GM21360 (cell line): Measurements from ENCODE around the gene NKX2-8.

ENCODE experiments used
- ATAC-seq: cut with Tn5 transposase; IDR thresholded peaks from one replicate; pipeline ENCODE4 v1.9.1; 2021; ENCODE audit warnings: mild to moderate bottlenecking, moderate library complexity; ENCODE audit not compliant: unreplicated experiment

The NKX2-8 gene

DNA sequence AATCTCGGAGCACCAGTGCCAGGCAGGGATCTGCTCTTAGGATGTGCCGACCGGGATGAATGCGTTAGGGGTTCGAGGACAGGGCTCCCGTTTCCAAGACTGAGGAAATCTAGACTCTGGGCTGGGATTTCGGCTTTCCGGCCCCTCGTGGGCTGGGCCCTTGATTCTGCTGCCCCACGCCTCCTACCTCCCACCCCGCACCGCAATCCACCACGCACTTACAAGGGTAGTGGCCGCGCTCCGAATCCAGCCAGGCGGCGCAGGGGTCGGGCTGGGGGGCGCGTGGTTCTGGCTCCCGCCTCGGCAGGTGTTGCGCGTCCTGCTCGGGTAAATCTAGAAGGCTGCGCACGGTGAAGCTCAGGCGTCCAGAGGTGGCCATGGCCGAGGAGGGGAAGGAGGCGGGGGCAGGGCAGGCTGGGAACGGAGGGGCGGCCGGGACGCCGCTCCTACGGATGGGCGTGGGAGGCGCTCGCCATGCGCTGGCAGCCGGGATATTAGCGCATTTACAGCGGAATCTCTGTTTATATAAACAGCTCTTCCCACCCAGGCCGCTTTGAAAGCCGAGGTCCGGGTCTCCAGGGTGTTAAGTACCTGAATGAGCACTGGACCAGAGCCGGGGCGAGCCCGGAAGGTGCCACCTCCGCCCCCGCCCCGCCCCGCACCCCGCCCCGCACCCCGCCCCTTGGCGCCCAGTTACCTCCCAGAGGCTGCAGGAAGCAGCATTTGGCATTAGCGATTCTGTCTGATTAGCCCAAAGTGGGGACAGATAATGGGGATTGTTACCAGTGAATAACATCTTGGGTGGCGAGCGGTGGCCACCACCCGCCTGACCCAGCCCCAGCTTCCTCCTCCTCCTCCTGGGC lies at the start of gene NKX2-8:
NKX2-8 (minus strand) TSS at position 604 of the 863 bp plus-strand sequence; CDS start at position 379, 225 bp downstream.
- no peak for ATAC-seq

DNA sequence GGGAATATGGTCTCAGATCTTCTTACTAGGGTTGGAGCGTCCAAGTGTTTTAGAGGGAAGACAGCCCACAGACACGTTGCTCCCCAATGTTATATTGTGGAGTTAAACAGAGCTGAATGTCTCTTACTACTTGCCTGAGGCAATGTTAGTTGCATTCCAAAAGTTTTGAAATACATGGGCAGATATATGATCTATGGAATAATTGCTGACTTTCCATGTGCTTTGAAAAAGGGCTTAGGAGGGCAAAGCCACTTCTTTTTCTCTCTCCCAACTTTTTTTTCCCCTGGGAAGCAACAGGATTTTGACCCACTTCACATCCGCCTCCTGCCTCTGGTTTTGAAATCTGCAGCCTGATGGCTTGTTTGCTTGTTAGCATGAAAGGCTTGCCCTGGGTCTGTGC lies 45.6 kb upstream of the NKX2-8 start:
- ATAC-seq: no peak

DNA sequence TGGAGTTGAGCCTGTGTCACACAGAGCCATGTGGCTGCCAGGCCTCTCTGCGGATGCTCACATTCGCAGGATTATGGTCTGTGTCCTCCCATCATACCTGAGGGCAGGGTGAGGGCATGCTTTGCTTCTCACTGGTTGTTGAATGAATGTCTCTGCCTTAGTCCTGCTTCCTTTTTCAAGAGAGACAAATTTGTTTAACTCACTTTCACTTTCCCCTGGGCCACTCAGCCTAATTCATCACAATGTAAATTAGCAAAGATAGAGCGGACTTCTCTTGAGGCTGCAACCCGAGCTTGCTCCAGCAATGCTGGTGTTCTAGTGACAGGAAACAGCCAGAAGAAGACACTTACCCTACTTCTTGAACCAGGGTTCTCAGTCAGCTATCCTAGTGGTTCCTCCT lies 43.7 kb upstream of the NKX2-8 start:
- ATAC-seq: peak; percentile 76

DNA sequence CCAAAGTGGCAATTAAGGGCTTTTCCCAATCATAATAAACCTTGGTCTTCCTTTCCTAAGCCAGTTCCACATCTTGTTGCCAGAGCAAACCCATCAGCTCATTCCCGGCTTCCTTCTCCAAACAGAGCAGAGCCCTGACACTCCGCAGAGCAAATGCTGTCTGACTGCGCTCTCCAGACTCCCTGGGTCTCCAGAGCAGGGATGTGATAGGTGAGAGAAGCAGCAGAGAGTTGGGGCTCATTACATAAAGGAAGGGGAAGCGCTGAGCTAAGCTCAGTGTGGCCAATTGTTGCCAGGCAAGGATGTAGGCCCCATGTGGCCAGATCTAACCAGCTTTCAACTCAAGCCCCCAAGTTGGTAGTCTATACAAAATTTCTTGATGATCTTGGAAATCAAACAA lies 43.0 kb upstream of the NKX2-8 start:
- ATAC-seq: no peak

DNA sequence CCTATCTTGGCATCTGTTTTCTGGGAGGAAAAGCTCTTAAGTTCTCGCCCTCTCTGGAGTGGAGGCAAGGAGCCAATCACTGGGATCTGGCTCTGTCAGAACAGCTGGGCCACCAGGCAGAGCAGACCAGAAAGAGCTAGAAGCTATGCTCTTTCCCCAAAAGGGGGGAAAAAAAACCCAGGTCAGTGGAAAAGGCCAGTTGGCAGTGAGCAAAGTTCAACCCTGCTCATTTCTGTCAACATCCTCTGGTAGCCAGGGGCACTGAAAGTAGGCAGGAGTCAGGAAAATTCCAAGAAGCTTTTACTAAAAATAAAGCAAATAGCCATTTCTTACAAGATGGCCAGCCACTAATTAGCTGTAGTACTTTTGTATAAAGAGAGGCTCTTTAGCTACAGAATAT lies 42.6 kb upstream of the NKX2-8 start:
- ATAC-seq: no peak

DNA sequence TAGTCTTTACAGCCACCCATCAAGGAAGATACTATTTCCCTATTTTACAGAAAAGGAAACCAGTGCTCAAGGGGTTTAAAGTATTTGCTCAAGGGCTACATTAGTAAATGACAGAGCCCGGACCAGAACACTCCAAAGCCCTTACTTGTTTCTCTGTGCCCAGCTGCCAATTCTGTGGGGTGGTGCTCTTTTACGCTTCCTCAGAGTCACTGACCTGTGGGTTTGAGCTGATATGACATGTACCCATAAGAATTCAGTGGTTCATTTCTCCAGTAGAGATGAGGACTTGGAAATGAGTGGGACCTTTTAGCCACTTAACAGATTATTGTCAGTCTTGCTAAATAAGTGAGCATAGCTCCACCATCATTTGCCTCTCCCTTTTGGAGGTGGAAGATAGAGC lies 37.4 kb upstream of the NKX2-8 start:
- ATAC-seq: no peak

DNA sequence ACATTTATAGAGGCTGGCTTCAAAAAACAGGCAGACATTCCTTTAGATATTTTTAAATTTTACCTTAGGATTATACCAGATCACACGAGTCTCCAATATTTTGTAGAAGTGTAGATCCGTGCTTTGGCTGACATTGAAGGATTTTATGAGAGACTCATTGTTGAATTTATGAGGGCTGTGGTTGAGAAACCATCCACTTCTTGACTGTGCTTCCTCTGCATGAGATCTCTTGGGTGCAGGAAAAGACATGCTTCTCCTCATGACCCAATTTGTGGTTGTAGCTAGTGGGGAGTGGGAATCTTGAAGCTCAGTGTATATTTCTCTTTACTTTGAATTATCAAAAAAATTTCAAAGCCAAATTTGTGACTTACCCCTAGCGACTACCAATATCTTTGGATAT lies 36.7 kb upstream of the NKX2-8 start:
- ATAC-seq: no peak

DNA sequence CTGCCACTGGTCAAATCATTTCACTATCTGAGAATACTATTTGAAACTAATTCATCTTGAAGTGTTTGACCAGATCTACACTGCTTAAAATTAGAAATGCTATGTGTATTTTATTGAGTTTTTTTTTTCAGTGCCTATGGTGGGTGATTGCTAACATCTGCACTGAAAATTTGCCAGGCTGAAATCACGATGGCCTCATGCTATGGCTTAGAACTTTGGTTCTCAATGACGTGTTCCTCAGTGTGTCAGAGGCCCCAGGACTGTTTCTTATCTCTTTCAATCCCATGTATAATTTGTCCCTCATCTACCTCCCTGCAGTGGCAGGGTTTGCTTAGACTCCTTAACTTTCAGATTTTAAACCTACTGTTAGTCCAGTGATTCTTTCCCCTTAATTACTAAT lies 36.2 kb upstream of the NKX2-8 start:
- no peak for ATAC-seq

DNA sequence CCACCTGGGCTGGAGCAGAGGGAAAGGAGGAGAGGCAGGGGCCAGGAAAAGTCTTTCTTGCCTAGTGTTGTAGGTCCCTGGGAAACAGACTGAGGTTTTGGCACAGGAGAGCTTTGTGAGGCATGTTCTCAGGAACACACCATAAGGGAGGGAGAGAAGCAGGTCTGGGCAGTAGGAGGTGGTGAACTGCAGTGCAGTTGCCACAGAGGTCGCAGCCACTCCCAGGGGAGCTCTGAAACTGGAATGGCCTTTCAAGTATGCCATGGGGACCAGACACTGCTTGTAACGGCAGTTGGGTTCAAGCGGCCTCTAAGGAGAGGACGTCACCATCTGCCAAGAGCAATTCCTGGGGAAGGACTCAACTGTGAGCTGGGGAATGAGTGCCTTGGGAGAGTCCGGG lies 35.4 kb upstream of the NKX2-8 start:
- no peak for ATAC-seq

DNA sequence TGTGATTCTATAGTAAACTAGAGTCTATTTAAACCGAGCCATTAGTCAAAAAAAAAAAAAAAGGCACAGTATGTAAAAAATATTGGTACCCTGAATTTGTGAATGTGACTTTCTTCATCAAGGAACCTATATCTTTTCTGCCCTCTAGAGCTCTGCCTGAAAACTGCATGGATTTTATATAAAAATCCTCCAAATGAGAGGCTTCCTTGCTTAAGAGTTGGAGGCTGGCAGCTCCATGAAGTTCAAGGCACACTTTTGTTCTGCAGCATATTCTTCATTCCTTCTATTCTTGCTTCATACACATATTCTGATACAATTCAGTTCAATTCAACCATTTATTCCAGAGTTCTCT lies 23.1 kb upstream of the NKX2-8 start:
- ATAC-seq: no peak

DNA sequence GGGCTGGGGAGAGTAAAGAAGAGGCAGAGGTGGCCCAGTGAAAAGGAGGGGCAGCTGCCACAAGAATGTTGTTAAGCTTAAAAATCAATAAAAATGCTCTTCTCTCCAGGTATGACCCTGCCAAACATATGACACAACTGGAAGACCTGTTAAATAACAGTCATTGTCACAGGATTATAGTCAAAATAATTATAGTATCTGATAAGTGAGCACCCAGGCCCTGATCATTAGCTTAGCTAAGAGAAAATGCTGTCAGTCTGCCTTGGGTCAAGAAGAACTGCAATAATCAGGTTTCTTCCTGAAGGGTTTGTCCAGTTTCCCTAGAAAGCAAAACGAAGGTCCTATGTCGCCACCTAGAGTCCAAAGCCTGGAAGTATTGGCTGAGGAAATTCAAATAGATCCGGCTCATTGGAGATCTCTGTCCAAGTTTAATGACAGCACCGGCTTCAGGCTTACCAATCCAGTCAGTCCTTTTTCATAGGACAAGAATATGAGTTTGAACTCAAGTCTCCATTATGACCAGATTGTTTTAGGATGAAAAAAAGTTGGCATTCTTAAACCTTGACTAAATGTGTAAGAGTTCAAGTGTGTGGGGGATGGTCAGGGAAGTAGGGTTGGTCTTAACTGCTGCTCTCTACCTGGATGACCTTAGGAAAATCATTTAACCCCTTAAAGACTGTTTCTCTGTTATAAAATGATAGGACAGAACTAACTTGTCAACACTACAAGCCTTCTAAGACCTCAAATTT lies 22.5 kb upstream of the NKX2-8 start:
- ATAC-seq: peak; percentile 52

DNA sequence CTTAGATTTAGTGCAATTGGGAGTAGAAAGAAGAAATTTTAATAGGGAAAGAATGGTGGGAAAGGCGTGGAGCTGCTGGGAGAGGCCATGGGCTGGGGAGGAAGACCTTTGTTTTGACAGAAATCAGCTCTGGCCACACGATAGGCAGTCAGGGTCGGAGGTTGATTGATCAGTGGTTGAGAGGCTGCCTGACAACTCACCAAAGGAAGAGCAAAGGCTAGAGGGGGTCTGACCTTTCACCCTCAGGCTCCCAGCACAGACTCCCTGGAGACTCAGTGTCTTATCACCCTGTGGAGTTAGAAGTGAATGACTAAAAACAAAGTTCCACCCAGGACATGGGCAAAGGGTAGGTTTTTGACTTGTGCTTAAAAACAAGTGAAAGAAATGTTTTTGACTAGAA lies 18.0 kb upstream of the NKX2-8 start:
- ATAC-seq: no peak

DNA sequence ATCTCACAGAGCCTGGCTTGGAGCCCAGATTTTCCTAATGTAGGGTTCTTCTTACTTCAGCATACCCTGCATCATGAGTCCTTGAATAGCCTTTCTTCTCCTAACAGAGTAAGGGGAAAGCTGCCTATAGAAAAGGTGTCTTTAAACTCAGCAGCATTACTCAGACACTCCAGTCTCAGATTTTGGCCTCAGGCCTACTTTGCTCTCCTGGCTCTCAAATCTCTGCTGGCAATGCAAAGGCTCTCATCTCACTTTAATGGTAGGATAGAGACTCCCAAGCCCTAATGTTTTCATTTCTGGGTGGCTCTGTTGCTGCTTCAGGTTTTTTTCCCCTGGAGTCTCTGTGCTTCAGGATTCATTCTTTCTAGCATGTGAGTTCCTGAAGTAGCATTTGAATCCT lies 9.1 kb upstream of the NKX2-8 start:
- ATAC-seq: no peak

DNA sequence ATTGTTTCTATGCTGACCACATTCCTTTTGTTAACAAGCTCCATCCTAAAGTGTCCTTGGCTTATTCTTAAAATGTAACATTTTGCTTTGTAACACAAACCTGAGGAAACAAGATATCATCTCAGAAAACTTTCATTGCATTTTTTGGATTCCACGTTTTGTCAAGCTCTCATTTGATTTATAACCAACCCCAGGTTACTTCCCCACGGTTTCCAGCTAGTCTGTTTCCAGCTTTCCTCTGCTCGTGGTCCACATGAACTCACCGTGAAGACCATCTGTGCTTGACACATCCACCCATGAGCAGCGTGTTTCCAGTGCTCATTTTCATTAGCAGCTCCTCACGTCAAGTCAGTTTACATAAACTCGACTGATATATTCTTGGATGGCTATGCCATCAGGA lies 6.4 kb upstream of the NKX2-8 start:
- no peak for ATAC-seq

DNA sequence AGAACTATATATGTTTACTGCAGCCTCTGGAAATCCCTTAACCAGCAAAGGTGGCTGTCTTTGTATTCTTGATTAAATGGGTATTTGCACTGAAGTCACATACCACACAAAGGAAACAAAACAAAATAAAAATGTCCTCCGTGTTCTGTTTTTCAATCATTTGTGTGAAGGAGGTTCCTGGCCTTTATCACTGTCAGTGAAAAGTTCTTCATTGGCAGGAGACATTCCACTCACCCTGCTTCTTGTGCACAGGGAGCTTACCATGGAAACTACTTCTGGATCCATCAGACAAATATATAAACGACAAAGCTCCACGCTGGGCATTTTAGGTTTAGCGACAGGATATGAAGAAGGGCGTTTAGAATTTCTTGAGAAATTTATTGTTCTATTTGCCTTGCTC lies 5.7 kb upstream of the NKX2-8 start:
- ATAC-seq: no peak

DNA sequence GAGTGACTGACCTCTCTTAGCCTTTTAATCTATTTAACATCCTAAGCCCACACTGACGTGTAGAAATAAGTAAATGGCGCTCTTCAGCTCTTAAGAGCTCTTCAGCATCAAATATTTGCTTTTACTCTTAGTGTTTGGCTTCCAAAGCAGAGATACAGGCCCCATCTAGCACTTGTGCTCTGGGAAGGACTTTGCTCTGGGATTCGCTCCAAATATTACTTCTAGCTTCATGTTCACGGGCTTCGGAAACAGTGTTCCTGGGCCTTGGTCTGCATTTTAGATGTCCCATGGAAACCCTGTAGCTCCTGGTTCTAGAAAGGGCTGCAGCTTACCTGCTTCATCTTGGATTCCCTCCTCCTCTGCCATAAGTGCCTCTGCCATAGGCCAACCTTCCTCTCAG lies 2.7 kb upstream of the NKX2-8 start:
- ATAC-seq: no peak

DNA sequence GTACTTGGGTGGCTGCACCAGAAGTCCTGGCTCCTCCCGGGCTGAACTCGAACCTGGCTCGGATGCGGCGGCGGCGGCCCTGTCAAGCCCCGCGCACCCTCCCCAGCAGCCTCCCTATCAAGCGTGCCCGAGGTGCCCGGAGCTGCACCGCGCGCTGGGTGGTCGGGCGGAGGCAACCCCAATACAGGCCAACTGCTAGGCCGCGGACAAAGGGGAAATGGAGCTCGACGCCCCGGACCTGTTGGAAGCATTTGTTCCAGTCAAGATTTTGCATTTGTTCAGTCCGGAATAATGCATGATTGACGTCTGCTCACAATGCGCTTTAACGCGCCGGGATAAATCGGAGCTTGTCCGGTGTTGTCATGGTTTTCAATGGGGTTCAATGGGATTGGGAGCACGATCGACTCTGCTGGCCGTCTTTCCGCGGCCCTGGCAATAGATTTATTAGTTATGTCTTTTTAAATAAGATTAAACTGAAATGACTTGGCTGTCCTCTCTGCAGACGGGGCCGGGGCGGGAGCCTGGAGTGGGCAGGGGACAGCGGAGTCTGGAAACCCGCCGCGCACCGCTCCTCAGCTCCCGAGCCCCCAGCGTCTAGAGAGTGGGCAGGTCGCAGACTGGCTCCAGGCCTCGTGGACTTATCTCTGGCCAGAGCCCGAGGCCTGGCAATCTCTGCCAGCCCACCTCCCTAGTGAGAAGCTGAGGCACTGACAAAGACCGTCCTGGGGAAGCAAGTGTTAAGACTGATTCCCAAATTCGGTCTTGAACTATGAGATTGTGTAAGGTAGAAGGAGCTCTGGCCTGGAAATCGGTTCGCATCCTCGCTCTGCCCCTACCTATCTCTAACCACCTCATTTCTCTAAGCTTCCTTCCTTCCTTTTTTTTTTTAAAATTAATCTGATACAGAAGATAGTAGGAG lies 1.7 kb upstream of the NKX2-8 start:
- ATAC-seq: no peak

DNA sequence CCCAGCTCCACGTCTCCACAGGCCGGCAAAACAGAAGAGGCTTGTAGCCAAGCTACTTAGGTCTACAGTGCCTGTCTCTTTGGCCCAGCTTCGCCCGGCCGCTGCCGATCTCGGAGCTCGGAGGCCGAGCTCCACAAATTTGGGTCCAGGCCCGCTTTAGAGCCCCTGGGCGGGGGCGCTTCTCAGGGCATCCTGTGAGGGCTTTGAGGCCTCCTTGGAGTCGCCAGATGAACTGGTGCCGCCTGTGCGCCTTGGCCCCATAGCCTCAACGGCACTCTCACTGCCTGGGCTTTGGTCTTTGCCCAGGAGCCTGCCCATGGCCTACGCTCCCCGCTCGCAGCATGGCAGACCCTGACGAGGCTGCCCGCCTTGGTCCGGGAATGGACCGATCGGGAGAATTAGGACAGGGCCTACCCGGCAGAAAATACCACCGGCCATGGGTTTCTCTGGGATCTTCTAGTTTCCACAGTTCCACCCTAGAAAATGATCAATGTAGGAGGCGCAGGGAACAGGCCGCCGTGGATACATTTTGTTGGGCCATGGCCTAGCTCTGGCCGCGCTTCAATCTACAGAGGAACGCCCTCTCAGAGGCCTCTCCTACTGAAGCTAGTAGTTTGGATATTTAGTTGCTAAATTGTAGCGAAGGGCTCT lies 953 bp upstream of the NKX2-8 start:
- no peak for ATAC-seq

DNA sequence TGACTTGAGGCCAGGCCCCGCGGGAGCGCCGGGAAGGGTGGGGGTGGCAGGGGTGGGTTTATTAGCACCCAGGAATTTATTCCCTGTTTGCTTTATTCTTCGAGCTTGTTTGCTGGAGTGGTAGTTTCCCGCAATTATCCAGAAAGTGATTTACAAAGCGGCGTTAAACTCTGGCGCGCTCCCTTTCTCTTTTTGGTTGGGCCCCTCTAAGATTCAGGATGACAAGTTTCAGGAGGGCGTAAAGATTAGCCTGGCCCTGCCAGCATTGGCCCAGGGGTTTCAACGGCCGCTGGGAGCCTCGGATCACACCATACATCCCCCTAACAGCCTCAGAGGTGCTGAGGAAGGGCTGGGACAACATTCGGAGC lies 444 bp upstream of the NKX2-8 start:
- ATAC-seq: no peak

DNA sequence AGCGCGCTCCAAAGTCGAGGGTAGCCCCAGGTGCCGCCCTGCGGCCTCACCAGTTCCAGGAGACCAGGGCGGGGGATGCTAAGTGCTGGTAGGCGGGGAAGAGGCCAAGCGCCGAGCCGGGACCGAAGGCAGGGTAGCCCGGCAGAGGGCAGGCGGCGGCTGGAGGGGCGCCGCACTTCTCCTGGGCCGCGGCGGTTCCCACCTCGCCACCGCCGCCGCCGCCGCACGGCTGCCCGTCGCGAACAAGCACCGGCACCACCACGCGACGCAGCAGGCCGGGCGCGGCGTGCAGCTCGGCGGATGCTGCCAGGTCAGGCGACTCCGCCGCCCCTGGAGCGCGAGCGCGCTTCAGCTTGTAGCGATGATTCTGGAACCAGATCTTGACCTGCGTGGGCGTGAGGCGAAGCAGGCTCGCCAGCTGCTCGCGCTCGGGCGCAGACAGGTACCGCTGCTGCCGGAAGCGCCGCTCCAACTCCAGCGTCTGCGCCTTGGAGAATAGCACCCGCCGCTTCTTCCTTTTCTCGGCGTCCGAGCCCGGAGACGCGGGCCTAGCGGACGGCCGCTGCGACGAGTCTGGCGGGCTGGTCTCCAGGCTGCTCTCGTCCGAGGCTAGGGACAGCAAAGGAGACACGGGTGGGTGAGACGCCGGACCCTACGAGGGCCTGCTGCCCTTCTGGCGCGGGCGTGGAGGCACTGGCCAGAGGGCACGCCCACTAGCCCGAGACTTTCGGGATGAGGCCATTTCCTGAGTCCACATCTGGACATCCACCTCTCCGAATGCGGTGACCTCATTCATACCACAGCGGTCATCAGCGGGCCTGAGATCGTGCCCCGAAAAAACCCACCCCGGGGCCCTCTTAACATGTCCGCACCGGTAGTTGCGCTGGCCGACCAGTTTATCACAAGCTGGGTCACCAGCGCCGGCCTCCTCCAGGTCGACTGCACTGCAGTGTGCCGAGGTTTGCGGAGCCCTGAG lies 1.3 kb downstream of the NKX2-8 start:
- no peak for ATAC-seq
